PC-9 (cell line): ENCODE measurements around the gene NEK7. TPM values are rescaled to one million over a fixed set of nuclear protein-coding genes. Genes with fewer than 3 reads are reported as not detected.
A peak's percentile ranks its signal among the peaks of the same experiment; 100 is the strongest.

Experiments used
- BruUV-seq: library from RNA; stranded (reverse); fragments of 400-500 nt; replicated peaks from 2 replicates; lab custom pipeline; 2021; lab: Mats Ljungman, UMichigan
- CTCF ChIA-PET: fragments of 300-600 bp; sonication (Branson Sonifier 250); formaldehyde crosslinking; loops from one replicate; lab custom pipeline; 2022; ENCODE audit warnings: antibody characterized with exemption; lab: Charles Lee
- POLR2A ChIA-PET: fragments of 300-600 bp; sonication (Branson Sonifier 250); formaldehyde crosslinking; loops from one replicate; lab custom pipeline; 2022; ENCODE audit warnings: antibody characterized with exemption; ENCODE audit not compliant: unreplicated experiment; lab: Charles Lee
- DNase-seq, 2 experiments: peaks; one replicate each; pipeline versions ENCODE4 v3.0.0 to v3.0.0-alpha.2; 2015 to 2022; ENCODE audit warnings: mixed read lengths in 1 of 2
- H2AFZ ChIP-seq: fragments of 200-600 bp; sonication (generic); 2 replicates; pipeline ENCODE4 v1.8.1; 2017; ENCODE audit warnings: antibody characterized with exemption
- H3F3A ChIP-seq: fragments of 200-600 bp; sonication (generic); 2 replicates; pipeline ENCODE4 v1.8.1; 2017; ENCODE audit warnings: antibody characterized with exemption, mild to moderate bottlenecking, low read depth; ENCODE audit not compliant: insufficient read depth
- H3K27ac ChIP-seq: fragments of 200-600 bp; sonication (generic); 2 replicates; pipeline ENCODE4 v1.6.1; 2016; ENCODE audit warnings: mixed run types
- H3K27me3 ChIP-seq: fragments of 200-600 bp; sonication (generic); 2 replicates; pipeline ENCODE4 v1.6.1; 2016; ENCODE audit warnings: low read depth, mixed run types; ENCODE audit not compliant: insufficient read depth
- H3K36me3 ChIP-seq: fragments of 200-600 bp; sonication (generic); 2 replicates; pipeline ENCODE4 v1.6.1; 2016; ENCODE audit warnings: low read depth, mixed run types
- H3K4me1 ChIP-seq: fragments of 200-600 bp; sonication (generic); replicated peaks from 2 replicates; pipeline ENCODE4 v1.6.1; 2016; ENCODE audit warnings: mixed run types; ENCODE audit not compliant: insufficient read depth
- H3K4me2 ChIP-seq: fragments of 200-600 bp; sonication (generic); 2 replicates; pipeline ENCODE4 v1.6.1; 2017; ENCODE audit warnings: mixed run types
- H3K4me3 ChIP-seq: fragments of 200-600 bp; sonication (generic); 2 replicates; pipeline ENCODE4 v1.6.1; 2016; ENCODE audit warnings: mixed run types
- H3K79me2 ChIP-seq: fragments of 200-600 bp; sonication (generic); 2 replicates; pipeline ENCODE4 v1.6.1; 2017; ENCODE audit warnings: low read depth, mixed run types
- H3K9me2 ChIP-seq: fragments of 200-600 bp; sonication (generic); 2 replicates; pipeline ENCODE4 v1.8.1; 2017; ENCODE audit warnings: mild to moderate bottlenecking; ENCODE audit not compliant: insufficient read depth
- H3K9me3 ChIP-seq: fragments of 200-600 bp; sonication (generic); 2 replicates; pipeline ENCODE4 v1.8.1; 2016; ENCODE audit warnings: low read depth; ENCODE audit not compliant: insufficient read depth
- H4K20me1 ChIP-seq: fragments of 200-600 bp; sonication (generic); 2 replicates; pipeline ENCODE4 v1.8.1; 2017; ENCODE audit not compliant: insufficient read depth
- EZH2 ChIP-seq: fragments of 200-600 bp; sonication (generic); IDR thresholded peaks from 2 replicates; pipeline ENCODE4 v1.8.0; 2017; ENCODE audit warnings: antibody characterized with exemption, low read depth
- intact Hi-C: fragments of 100-400 bp; cut with micrococcal nuclease; formaldehyde crosslinking; loops from one replicate; pipeline ENCODE4 v1.10.0; 2022; ENCODE audit not compliant: unreplicated experiment
- total RNA-seq: library from RNA; stranded (reverse); gene quantifications from 2 replicates; pipeline ENCODE4 v1.2.3, GENCODE V29; 2021
- TF ChIP-seq, protein P1 (sequence below): fragments of 200-600 bp; sonication (generic); conservative IDR thresholded peaks from 2 replicates; pipeline ENCODE4 v1.6.1; 2017; ENCODE audit warnings: mixed run types, antibody characterized with exemption, mild to moderate bottlenecking, moderate library complexity

The NEK7 gene
- total RNA-seq, 1 experiment from 2014 or later = 67.4 TPM

GRCh38 chr1:198157847-198158725, 1.3 kb downstream of the NEK7 start:
- Histone ChIP-seq H2AFZ (peak overlapping the region; percentile 92), H3K27ac (peak overlapping the region; percentile 81), H4K20me1 (no peaks in the 10 kb centered on the region), H3K9me3 (no peaks in the 10 kb centered on the region), H3K4me3 (peak overlapping the region; percentile 91), H3K9me2 (no peaks in the 10 kb centered on the region), H3K4me1 (peaks cover 34% of the 10 kb centered on the region), H3K27me3 (no peaks in the 10 kb centered on the region), H3F3A (peaks cover 9% of the 10 kb centered on the region; the same call in 1 of the 2 replicates), H3K36me3 (no peaks in the 10 kb centered on the region), H3K79me2 (peaks cover 60% of the 10 kb centered on the region), H3K4me2 (peak overlapping the region; percentile 100)
- intact Hi-C loops = loop anchor here (2.0 to 10.0 kb wide), 10 partner anchors 37 to 633 kb away; no protein-coding TSS in a partner anchor
- CTCF ChIA-PET = no interaction called here
- no peak for DNase-seq
- BruUV-seq = no TSS peak
- TF ChIP-seq, protein P1, sequence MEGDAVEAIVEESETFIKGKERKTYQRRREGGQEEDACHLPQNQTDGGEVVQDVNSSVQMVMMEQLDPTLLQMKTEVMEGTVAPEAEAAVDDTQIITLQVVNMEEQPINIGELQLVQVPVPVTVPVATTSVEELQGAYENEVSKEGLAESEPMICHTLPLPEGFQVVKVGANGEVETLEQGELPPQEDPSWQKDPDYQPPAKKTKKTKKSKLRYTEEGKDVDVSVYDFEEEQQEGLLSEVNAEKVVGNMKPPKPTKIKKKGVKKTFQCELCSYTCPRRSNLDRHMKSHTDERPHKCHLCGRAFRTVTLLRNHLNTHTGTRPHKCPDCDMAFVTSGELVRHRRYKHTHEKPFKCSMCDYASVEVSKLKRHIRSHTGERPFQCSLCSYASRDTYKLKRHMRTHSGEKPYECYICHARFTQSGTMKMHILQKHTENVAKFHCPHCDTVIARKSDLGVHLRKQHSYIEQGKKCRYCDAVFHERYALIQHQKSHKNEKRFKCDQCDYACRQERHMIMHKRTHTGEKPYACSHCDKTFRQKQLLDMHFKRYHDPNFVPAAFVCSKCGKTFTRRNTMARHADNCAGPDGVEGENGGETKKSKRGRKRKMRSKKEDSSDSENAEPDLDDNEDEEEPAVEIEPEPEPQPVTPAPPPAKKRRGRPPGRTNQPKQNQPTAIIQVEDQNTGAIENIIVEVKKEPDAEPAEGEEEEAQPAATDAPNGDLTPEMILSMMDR = no peak
- no peak for TF ChIP-seq EZH2
- POLR2A ChIA-PET = interaction anchor here (0.6 to 0.7 kb wide), 4 partner anchors 14 to 396 kb away, joined by 3 to 7 read pairs (median 6); no protein-coding TSS in a partner anchor

DNA sequence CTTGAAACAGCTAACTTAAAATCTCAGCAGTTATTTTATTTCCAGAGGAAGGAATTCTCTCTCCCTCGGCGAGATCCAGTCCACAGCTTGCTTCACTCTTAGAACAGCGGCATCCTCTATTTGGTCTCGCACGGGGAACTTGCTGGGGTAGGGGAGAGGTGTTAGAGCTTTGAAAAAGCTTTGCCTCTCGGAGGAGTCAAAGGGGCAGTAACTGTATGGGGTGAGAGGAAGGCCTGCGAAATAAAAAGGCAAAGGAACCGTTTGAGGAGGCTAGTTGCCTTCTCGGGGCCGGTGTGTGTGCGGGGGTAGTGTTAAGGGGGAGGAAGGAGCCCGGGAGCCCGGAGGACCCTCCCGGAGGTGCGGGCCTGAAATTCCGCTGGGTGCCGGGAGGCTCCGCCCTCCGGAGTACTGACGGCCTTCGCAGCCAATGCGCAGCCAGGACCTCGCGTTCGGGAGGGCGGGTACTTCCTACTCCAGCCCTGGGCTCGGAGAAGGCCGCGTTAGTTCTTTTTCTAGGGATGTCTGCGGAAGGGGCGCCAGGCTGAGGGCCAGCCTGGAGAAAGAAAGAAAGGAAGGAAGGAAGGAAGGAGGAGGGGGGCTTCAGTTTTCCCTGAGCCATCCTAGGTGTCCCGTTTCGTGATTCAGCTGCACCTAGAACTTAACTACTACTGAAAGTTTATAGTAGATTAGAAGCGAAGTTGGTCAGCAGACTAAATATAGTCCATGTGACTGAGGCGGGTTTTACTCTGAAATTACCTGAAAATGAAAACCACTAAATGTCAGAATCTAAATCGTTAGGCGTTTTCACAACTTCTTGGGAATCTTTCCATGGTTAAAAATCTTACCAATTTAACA, 2.2 kb downstream of the NEK7 start:
- H3K27ac ChIP-seq = peak overlapping the region; percentile 81
- TF ChIP-seq, protein P1 = no peak
- no peak for TF ChIP-seq EZH2
- intact Hi-C loops = loop anchor here (2.0 to 10.0 kb wide), 8 partner anchors 73 to 634 kb away; no protein-coding TSS in a partner anchor
- H3K4me1 ChIP-seq = peaks cover 34% of the 10 kb centered on the region
- no peaks in the 10 kb centered on the region for H3K27me3 ChIP-seq
- no peaks in the 10 kb centered on the region for H3K9me3 ChIP-seq
- peak overlapping the region; percentile 100 for H3K4me2 ChIP-seq
- CTCF ChIA-PET = no interaction called here
- H4K20me1 ChIP-seq = no peaks in the 10 kb centered on the region
- H3K36me3 ChIP-seq = no peaks in the 10 kb centered on the region
- no peaks in the 10 kb centered on the region for H3K9me2 ChIP-seq
- no TSS peak for BruUV-seq
- peak overlapping the region; percentile 92 for H2AFZ ChIP-seq
- peak overlapping the region; percentile 91 for H3K4me3 ChIP-seq
- DNase-seq = peak; percentile 79 to 90
- POLR2A ChIA-PET = interaction anchor here (0.6 to 0.7 kb wide), 3 partner anchors 120 to 395 kb away, joined by 4 to 6 read pairs (median 5); no protein-coding TSS in a partner anchor
- H3K79me2 ChIP-seq = peaks cover 69% of the 10 kb centered on the region
- H3F3A ChIP-seq = peaks cover 9% of the 10 kb centered on the region; the same call in 1 of the 2 replicates

GRCh38 chr1:198160222-198160621, 3.4 kb downstream of the NEK7 start:
- Histone ChIP-seq H3K36me3 (0 out of 2 replicates have a peak, but pooled peaks cover 4% of the 10 kb centered on the region), H3K27ac (peak overlapping the region; percentile 81), H3K27me3 (no peaks in the 10 kb centered on the region), H3K4me1 (peaks cover 29% of the 10 kb centered on the region), H3F3A (0 out of 2 replicates have a peak, but pooled peaks cover 5% of the 10 kb centered on the region), H3K4me2 (peak overlapping the region; percentile 100), H2AFZ (no peak overlapping the region), H3K9me3 (no peaks in the 10 kb centered on the region), H3K4me3 (peak overlapping the region; percentile 91; the same call in 1 of the 2 replicates), H3K79me2 (peaks cover 81% of the 10 kb centered on the region), H3K9me2 (no peaks in the 10 kb centered on the region), H4K20me1 (no peaks in the 10 kb centered on the region)
- POLR2A ChIA-PET = no interaction called here
- no peak for DNase-seq
- CTCF ChIA-PET = no interaction called here
- TF ChIP-seq EZH2 = no peak
- TF ChIP-seq, protein P1 = no peak
- no TSS peak for BruUV-seq
- intact Hi-C loops = no loop called here
